ENCODE measurements around the gene GPX3. TPM values are rescaled to one million over a fixed set of nuclear protein-coding genes. Genes with fewer than 3 reads are reported as not detected.

GPX3 gene
- total RNA-seq, 1 donor from 2014 or later, result 855 TPM

- Histone ChIP-seq H3K9me3 (no peaks in the 10 kb centered on the region), H3K27me3 (ENCODE audit: low read depth) (no peaks in the 10 kb centered on the region), H3K36me3 (peaks cover 96% of the 10 kb centered on the region), H3K27ac (peak overlapping the region; percentile 6), H3K4me3 (no peak overlapping the region), H3K4me1 (peaks cover 24% of the 10 kb centered on the region)
- ATAC-seq (no peak), DNase-seq (no peak)
- no peak for TF ChIP-seq CTCF (IDR thresholded peaks at IDR 0.05)
- intact Hi-C loops (cut with DNase I), result loop anchor here (5.0 kb wide), 1 partner anchor 63 kb away; no protein-coding TSS in a partner anchor
Measured at GRCh38 chr5:151053796-151054462, 33.5 kb downstream of the GPX3 start.

- DNase-seq (no peak), ATAC-seq (no peak)
- H3K36me3 ChIP-seq, result peaks cover 93% of the 10 kb centered on the region
- no peak overlapping the region for H3K4me3 ChIP-seq
- H3K27me3 ChIP-seq (ENCODE audit: low read depth), result no peaks in the 10 kb centered on the region
- H3K27ac ChIP-seq, result no peak overlapping the region
- H3K9me3 ChIP-seq, result no peaks in the 10 kb centered on the region
- TF ChIP-seq CTCF (IDR thresholded peaks at IDR 0.05), result no peak
- H3K4me1 ChIP-seq, result peaks cover 29% of the 10 kb centered on the region
- intact Hi-C loops (cut with DNase I), result loop anchor here (5.0 kb wide), 1 partner anchor 63 kb away; no protein-coding TSS in a partner anchor
Measured at GRCh38 chr5:151054709-151055108, 34.3 kb downstream of the GPX3 start.

GRCh38 chr5:151055336-151055735, 34.9 kb downstream of the GPX3 start:
- ATAC-seq, result no peak
- intact Hi-C loops (cut with DNase I), result no loop called here
- Histone ChIP-seq H3K27ac (no peak overlapping the region), H3K27me3 (ENCODE audit: low read depth) (no peaks in the 10 kb centered on the region), H3K4me3 (no peak overlapping the region), H3K36me3 (peaks cover 93% of the 10 kb centered on the region), H3K9me3 (no peaks in the 10 kb centered on the region), H3K4me1 (peaks cover 34% of the 10 kb centered on the region)
- TF ChIP-seq CTCF (IDR thresholded peaks at IDR 0.05), result no peak
- no peak for DNase-seq

GRCh38 chr5:151056379-151057325, 36.3 kb downstream of the GPX3 start:
- no peak overlapping the region for H3K27ac ChIP-seq
- peaks cover 94% of the 10 kb centered on the region for H3K36me3 ChIP-seq
- no peak for ATAC-seq
- H3K4me1 ChIP-seq, result peaks cover 46% of the 10 kb centered on the region
- no peaks in the 10 kb centered on the region for H3K9me3 ChIP-seq
- TF ChIP-seq CTCF (IDR thresholded peaks at IDR 0.05), result no peak
- DNase-seq, result no peak
- intact Hi-C loops (cut with DNase I), result no loop called here
- no peak overlapping the region for H3K4me3 ChIP-seq
- H3K27me3 ChIP-seq (ENCODE audit: low read depth), result no peaks in the 10 kb centered on the region

GRCh38 chr5:151058301-151058700, 37.9 kb downstream of the GPX3 start:
- intact Hi-C loops (cut with DNase I), result no loop called here
- Histone ChIP-seq H3K27ac (peak overlapping the region; percentile 48), H3K9me3 (no peaks in the 10 kb centered on the region), H3K4me1 (peaks cover 46% of the 10 kb centered on the region), H3K36me3 (peaks cover 97% of the 10 kb centered on the region), H3K27me3 (ENCODE audit: low read depth) (no peaks in the 10 kb centered on the region), H3K4me3 (no peak overlapping the region)
- no peak for ATAC-seq
- no peak for TF ChIP-seq CTCF (IDR thresholded peaks at IDR 0.05)
- DNase-seq, result no peak
